GM19467 (cell line): Measurements from ENCODE around the gene NUP205.

Source experiments
- ATAC-seq: cut with Tn5 transposase; IDR thresholded peaks from one replicate; pipeline ENCODE4 v1.9.1; 2021; ENCODE audit warnings: mild to moderate bottlenecking, moderate library complexity; ENCODE audit not compliant: unreplicated experiment

The NUP205 gene, protein sequence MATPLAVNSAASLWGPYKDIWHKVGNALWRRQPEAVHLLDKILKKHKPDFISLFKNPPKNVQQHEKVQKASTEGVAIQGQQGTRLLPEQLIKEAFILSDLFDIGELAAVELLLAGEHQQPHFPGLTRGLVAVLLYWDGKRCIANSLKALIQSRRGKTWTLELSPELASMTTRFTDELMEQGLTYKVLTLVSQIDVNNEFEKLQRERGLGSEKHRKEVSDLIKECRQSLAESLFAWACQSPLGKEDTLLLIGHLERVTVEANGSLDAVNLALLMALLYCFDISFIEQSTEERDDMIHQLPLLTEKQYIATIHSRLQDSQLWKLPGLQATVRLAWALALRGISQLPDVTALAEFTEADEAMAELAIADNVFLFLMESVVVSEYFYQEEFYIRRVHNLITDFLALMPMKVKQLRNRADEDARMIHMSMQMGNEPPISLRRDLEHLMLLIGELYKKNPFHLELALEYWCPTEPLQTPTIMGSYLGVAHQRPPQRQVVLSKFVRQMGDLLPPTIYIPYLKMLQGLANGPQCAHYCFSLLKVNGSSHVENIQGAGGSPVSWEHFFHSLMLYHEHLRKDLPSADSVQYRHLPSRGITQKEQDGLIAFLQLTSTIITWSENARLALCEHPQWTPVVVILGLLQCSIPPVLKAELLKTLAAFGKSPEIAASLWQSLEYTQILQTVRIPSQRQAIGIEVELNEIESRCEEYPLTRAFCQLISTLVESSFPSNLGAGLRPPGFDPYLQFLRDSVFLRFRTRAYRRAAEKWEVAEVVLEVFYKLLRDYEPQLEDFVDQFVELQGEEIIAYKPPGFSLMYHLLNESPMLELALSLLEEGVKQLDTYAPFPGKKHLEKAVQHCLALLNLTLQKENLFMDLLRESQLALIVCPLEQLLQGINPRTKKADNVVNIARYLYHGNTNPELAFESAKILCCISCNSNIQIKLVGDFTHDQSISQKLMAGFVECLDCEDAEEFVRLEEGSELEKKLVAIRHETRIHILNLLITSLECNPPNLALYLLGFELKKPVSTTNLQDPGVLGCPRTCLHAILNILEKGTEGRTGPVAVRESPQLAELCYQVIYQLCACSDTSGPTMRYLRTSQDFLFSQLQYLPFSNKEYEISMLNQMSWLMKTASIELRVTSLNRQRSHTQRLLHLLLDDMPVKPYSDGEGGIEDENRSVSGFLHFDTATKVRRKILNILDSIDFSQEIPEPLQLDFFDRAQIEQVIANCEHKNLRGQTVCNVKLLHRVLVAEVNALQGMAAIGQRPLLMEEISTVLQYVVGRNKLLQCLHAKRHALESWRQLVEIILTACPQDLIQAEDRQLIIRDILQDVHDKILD (N-terminal part only)

DNA sequence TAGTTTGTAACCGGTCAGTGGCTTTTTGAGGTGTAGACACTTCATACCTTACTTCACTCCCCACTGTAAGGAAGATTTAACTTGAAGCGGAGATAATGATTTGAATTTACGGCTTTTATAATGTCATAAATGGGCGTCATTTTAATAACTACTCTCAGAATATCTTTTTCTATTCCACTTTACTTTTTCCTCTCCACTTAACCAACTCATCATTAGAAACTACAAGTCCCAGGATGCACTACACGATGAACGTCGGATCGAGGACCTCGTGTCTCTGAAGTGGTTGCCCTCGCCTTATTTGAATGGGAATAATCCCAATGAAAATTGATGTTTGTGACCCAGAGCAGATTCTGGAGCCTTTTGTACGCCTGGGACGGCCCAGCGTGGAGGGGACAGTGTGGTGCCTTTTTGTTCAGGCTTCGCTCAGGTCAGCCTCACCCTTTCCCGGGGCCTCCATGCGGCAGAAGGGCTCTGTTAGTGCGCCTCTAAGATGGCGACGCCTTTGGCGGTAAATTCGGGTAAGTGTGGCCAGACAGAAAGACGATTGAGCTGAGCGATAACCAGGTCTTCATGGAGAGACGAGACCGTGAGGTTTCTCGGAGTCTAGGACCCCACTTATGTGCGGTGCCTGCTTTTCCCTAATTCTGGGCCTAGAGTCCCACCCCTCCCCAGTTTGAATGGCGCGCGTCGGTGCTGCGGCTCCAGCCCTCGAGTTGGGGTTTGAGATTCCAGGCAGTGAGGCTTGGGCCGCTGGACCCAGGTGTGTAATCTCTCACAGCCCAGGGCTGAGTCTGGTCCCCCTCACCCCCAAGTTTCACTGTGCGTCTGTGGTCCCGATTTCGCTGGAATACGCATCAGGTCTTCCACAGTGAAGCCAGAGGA is at the start of gene NUP205:
NUP205 (plus strand) TSS at position 463 of the 882 bp plus-strand sequence; CDS start at position 491, 28 bp downstream.
- peak; percentile 63 for ATAC-seq

DNA sequence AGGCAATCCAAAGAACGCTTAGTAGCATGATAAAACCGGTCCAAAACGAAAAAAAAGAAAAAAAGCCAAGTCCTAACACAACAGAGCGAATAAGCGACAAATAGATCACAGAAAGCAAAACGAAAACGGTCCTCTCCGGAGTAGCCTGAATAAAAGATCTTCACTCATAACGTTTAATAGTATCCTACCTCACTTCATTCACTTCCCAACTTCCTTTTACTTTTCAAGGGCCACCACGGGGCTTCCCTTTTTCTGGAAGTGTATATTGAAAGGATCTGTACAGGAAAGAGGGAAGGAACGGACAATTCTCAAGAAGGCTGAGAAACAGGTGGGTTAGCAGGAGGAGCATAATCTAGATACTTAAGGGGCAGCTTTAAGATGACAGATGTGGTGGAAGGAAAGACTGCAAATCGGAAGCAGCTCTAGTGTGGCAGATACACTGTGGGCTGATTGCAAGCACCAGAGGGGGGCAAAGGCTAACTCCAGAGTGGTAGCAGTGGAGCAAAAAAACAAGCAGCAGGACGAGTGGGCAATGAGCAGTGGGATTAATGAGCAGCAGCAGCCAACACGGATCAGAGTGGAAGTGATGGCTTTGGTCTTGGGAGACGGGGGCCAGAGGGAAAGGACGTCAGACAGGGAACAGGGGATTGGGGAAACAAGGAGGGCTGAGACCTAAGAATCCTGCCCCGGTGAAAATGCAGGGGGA is 48.7 kb upstream of the NUP205 start:
- peak; percentile 23 for ATAC-seq

DNA sequence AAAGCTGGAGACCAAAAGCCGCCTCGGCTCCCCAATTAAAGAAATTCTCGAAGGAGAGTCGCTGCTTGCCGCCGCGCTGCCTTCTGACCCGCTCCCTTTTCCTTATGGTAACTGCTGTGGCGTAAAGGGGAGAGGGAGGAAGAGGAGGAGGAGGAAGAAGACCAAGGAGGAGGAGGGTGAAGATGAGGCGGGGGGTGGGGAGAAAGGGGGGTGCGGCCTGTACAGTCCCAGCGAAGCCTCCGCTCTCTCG is 48.2 kb upstream of the NUP205 start:
- ATAC-seq = no peak

DNA sequence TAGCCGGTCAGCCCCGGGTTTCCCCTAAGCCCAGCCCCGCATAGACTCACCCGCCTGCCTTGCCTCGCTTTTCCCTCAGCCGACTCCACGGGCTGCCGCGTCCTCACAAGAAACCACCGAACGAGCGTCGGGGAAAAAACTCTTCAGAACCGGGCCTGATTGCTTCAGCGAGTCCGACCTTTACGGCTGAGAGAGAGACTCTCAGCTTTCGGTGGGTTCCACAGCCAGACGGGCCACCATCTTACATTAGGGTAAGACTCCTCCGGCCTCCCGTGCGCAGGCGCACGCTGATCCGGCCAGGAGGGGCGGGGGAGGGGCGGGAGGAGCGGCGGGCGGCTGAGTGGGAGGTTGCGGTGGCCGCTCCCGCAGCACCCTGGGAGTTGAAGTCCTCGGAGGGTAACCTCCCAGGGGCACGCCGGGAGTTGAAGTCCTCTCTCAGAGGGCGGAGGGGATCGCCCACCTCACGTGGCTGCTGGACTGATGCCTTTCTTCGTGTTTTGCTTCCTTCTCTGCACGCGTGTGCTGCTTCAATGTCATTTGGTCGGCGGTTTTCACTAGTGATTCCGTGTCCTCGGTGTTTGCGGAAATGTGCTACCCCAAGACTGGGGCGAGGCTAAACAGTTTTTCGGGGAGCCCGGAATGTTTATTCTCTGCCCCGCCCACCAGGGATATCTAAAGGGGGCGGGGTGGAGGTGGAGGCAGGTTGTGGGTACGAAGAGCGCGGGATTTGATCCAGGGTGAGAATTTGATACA is 47.7 kb upstream of the NUP205 start, which contains the start of gene CNOT4:
CNOT4 (minus strand) TSS at position 264 of the 753 bp plus-strand sequence. CDS start 71,771 bp downstream, outside the sequence.
- ATAC-seq = peak; percentile 96

DNA sequence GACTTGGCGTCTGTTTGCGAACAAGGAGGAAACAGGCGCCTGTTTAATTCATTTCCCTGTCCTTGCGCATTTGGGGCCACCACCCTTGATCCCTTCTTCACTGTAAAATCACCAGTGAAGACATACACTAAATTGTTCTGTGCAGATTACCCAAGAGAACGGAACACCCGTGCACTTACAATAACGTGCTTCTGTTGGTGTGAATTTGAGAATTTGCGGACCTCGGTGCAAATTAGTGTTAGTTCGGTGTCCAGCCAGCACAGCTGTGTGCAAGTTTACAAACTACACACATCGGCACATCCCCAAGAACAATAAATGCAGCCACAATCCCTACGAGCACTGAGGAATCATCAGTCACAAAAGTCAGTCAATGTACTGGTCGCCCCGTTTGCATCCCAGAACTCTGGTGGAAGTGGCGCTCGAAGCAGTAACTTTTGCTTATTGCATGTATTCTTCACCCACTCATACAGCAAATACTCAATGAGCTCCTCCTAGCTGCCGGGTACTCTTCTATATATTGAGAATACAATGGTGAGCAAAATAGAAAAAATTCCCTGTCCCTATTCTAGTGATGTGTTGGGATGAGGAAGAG is 47.0 kb upstream of the NUP205 start:
- ATAC-seq = no peak

DNA sequence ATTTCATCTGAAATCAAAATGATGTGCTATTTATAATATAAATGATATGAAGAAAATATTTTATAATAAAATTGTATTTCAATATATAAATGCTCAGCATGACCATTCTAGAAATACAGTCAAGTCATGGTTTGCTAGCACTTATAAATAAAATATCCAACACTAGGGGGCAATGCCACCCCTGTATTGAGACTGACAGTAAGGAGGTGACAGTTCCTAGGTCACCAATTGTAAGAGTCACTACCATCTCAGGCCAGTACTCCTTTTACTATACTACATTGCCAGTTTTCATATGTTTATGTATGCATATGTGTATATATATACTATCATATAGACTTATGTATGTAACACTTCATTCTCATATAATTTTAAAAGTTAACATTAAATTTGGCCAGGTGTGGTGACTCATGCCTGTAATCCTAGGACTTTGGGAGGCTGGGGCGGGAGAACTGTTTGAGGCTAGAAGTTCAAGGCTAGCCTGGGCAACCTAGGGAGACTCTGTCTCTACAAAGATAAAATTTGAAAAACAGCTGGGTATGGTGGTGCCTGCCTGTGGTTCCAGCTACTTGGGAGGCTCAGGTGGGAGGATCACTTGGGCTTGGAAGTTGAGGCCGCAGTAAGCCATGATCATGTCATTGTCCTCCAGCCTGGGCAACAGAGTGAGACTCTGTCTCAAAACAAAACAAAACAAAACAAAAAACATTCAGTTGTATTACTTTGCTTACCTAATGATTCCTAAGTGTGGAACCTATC is 45.4 kb upstream of the NUP205 start:
- no peak for ATAC-seq

DNA sequence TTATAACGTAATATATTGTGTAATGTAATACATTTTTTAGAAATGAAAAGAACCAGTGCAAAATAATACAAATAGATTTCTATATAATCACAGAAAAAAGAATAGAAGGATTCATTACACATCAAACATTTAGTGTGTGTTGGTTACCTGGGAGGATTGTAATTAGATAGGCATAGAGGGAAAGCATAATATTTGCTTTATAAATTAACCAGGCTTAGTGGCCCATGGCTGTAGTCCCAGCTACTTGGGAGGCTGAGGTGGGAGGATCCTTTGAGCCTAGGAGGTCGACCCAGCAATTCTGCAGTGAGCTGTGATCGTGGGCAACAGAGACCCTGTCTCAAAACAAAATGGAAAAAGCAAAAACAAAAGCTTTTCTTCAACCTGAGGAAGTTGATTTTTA is 42.9 kb upstream of the NUP205 start:
- ATAC-seq = no peak

DNA sequence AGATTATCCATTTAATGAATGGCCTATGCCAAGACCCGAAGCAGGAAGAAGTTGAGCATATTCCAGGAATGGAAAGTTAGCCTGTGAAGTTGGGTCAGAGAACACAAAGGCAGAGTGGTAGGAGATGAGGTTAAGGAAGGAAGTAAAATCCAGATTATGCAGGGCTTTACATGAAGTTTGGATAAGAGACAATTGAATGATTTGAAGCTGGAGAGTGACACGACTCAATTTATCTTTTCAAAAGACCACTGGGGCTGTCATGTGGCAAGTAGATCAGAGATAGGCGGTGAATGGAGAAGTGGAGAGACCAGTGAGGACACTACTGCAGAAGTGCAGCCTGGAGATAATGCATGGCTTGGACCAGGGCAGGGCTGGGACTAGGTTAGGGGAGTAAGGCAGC is 40.7 kb upstream of the NUP205 start:
- ATAC-seq = no peak

DNA sequence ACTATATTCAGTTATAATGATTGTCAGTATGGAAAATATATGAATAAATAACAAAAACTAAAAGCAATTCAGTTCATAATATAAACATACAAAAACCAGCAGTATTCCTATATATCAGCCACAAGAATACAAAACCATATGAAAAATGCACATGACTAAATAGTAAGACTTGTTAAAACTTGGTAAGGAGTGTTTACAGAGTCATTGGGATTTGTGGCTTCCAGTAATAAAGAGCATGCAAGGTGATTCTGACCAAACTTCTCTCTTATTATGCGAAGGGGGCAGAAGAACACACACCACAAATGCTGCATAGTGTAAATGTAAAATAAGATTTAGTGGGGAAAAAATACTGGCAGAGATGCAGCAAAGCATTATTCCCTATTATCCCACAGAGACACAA is 39.0 kb upstream of the NUP205 start:
- no peak for ATAC-seq

DNA sequence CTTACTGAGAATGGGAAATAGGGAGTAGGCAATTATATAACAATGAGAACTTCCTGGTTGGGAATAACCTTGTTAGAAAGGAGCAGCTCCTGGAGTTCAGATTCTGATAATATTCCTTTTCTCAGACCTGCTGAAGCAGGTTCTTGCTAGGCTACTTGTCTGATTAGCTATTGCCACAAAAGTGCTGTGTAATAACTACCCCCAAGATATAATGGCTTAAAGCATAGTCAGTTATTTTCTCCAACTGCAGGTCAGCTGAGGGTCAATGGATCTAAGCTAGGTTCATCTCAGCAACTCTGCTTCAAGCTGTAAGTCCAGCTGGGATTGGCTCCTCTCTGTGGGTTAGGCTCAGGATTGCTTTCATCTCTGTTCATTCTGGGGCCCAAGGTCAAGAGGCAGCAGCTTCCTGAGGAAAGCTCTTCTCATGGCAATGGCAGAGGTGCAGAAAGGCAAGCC is 38.5 kb upstream of the NUP205 start:
- no peak for ATAC-seq

DNA sequence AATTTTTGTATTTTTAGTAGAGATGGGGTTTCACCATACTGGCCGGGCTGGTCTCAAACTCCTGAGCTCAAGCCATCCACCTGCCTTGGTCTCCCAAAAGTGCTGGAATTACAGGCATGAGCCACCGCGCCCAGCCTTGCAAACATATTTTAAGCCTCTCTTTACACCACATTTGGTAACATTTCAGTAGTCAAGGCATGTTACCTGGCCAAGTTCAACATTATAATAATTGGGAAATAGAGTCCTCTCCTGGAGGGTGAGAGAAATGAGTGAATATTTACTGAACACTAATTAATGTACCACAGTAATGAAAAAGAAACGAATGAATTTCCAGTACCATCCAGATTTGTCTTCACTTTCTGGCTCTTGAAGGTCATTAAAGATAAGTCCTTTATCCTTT is 37.8 kb upstream of the NUP205 start:
- ATAC-seq = no peak

DNA sequence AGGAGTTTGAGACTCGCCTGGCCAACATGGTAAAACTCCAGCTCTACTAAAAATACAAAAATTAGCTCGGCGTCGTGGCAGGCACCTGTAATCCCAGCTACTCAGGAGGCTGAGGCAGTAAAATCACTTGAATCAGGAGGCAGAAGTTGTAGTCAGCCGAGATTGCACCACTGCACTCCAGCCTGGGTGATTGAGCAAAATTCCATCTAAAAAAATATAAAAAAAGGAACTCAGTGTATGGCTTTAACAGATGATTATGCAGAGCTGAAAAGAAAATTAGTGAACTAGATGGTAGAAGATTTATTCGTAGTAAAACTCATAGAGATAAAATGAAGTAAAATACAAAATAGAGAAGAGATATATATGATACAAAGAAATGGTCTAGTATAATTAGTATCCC is 35.2 kb upstream of the NUP205 start:
- no peak for ATAC-seq

DNA sequence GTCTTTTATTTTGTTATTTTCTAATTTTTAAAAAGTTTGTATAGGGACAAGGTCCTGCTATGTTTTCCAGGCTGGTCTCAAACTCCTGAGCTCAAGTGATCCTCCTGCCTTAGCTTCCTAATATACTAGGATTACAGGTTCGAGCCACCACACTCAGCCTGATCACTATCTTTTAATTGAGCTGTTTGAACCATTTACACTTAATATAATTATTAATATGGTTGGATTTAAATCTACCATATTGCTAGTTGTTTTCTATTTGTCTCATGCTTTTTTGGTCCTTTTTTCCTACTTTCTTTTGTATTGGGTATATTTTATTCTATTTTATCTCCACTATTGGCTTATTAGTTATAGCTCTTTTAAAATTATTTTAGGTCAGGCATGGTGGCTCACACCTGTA is 34.6 kb upstream of the NUP205 start:
- ATAC-seq = no peak

DNA sequence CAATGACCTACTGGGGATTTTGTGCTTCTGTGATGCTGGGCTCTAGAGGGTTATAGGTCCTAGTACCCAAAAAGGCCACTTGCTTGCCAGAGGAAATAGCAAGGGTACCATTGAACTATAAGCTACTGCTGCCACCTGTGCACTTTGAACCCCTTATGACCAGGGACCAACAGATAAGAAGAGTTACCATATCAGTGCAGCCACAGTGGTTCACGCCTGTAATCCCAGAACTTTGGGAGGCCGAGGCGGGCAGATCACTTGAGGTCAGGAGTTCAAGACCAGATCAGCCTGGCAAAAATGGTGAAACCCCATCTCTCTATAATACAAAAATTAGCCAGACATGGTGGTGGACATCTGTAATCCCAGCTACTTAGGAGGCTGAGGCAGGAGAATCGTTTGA is 32.3 kb upstream of the NUP205 start:
- no peak for ATAC-seq

DNA sequence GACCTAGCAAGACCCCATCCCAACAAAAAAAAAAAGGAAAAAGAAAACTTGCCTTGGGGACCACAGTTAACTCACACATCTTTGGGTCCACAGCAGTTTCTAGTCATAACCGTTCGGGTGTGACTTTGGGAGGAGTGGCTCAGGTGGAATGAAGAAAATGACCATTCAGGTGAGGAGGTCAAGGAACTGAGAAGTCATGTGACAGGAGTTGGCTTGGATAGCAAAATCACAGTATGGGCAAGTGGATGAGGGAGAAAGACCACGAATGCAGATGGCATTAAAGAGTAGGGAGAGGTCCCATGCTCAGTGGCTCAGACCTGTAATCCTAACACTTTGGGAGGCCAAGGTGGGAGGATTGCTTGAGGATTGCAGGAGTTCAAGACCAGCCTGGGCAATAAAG is 30.7 kb upstream of the NUP205 start:
- ATAC-seq = no peak

DNA sequence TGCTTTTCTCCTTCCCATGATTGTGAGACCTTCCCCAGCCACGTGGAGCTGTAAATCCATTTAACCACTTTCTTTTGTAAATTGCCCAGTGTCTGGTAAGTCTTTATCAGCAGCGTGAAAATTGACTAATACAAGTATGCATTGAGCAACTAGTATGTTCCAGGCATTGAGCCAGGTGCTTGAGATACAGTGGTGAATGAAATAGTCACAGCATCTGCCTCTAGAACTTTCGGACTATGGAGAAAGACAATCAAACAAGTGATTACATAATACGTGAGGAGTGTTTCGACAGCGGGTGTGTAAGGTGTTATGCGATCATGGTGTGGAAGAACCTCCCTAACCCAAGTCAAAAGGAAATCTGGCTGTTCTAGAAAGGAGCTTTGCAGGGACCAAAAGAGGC is 21.6 kb upstream of the NUP205 start:
- ATAC-seq = no peak

DNA sequence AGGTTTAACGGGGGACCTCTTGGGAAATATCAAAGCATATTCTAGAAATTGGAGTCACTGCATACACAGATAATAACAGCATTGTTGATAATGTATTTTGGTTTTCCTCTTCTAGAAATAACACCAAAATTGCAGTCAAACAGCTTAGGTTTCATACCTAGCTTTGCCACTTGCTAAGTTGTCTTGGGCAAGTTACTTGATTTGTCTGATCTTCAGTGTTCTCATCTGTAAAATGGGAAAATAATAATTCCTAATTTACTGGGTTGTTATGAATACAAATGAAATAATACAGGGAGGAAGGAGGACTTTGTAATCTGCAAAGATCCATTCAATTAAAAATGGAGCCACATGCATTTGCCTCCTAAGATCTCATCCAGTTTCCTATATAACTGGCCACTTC is 20.3 kb upstream of the NUP205 start:
- no peak for ATAC-seq

DNA sequence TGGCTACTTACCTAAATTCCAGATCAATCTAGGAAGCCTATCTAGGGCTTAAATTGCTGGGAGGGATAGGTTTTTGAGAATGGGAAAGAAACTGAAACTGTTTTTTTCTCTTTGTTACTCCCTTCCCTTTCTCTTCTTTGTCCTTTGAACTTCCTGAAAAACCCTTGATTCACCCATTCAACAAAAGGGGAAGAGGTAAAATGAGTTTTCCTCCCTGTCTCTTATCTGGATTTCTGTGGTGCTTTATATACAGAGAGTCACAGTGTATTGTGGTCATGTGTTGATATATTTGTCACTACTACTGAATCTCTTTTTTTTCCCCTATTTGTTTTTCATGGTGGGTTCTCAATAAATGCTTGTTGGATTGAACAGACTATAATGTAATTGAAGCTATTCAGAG is 19.8 kb upstream of the NUP205 start:
- no peak for ATAC-seq
